Activated CD4-positive, alpha-beta T cell treated with anti-CD3 and anti-CD28 coated beads, Interleukin-2, amount 50 U/mL, for 24 hours (primary cell): ENCODE results near the gene JAG1.

ENCODE experiments used
- DNase-seq, 2 donors: peaks; one replicate each; pipeline ENCODE4 v3.0.0-alpha.2; 2020; ENCODE audit warnings: low read depth in 1 of 2, low spot score in 1 of 2

JAG1 gene

GRCh38 chr20:10699941-10700340 is 26.1 kb upstream of the JAG1 start:
- no peak for DNase-seq

- no peak for DNase-seq
Measured at GRCh38 chr20:10699489-10699888, 25.7 kb upstream of the JAG1 start.

- DNase-seq, result no peak
Measured at GRCh38 chr20:10696650-10697049, 22.9 kb upstream of the JAG1 start.

GRCh38 chr20:10689385-10689784 is 15.6 kb upstream of the JAG1 start:
- no peak for DNase-seq

GRCh38 chr20:10687895-10688294 is 14.1 kb upstream of the JAG1 start:
- no peak for DNase-seq

- DNase-seq, result no peak
Measured at GRCh38 chr20:10686356-10687133, 12.7 kb upstream of the JAG1 start.

GRCh38 chr20:10683537-10683936 is 9.7 kb upstream of the JAG1 start:
- no peak for DNase-seq

- no peak for DNase-seq
Measured at GRCh38 chr20:10682939-10683338, 9.1 kb upstream of the JAG1 start.

GRCh38 chr20:10681494-10681893 is 7.7 kb upstream of the JAG1 start:
- no peak for DNase-seq

- DNase-seq, result no peak
Measured at GRCh38 chr20:10680571-10680970, 6.8 kb upstream of the JAG1 start.

- DNase-seq, result no peak
Measured at GRCh38 chr20:10679269-10679668, 5.5 kb upstream of the JAG1 start.

- DNase-seq, result no peak
Measured at GRCh38 chr20:10676518-10676917, 2.7 kb upstream of the JAG1 start.

GRCh38 chr20:10675450-10675848 is 1.6 kb upstream of the JAG1 start:
- no peak for DNase-seq

GRCh38 chr20:10674684-10675449 is 1.1 kb upstream of the JAG1 start:
- DNase-seq, result peak in 1 of 2 donors; percentile 8

- no peak for DNase-seq
Measured at GRCh38 chr20:10673176-10673841, 490 bp downstream of the JAG1 start.

GRCh38 chr20:10672624-10673127 is 1.1 kb downstream of the JAG1 start:
- peak in 1 of 2 donors; percentile 8 for DNase-seq

- no peak for DNase-seq
Measured at GRCh38 chr20:10671919-10672623, 1.7 kb downstream of the JAG1 start.

- no peak for DNase-seq
Measured at GRCh38 chr20:10671221-10671918, 2.4 kb downstream of the JAG1 start.

GRCh38 chr20:10670501-10671220 is 3.1 kb downstream of the JAG1 start:
- no peak for DNase-seq
